Measurements from ENCODE around the gene ATG5.

ATG5 gene

DNA sequence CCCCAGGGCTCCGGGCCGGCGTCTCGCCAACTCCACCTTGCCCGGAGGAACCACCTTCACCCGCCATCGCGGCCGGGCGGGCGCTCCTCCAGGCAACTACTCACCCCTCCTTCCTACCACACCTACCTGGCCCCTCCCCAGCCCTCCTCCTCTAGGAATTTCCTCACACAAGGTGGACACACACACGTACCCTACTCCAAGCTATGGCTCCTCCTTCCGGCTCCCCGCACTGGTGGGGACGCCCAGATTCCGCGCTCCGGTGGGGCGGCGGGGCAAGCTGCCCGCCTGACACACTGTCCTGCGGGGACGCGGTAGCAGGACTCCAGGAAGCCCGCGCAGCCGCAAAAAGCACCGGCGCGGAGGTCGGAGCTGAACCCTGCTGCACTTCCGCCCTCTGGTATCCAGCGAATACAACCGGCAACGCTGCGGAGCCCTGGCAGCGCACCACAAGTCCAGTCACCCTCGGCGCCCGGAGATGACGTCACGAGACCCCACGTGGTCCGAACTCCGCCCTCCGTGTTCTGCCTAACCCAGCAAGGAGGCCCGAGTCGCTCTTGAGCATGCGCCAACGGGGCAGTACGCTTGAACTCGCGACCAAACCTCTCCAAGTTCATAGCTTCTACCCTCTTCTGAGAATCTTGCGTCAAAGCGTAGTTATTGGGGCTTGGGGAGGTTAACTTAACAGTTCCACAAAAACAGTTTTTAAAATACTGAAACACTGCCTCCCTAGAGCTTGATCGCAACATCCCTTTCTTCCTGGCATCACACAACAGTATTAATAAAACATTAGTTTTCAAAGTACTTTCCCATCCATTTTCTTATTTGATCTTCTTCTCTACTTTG lies at the start of gene ATG5:
TSS of gene ATG5 (minus strand) at position 425 of the 843 bp plus-strand sequence. CDS start 9,552 bp downstream, outside the sequence.
- peak; percentile 99 for DNase-seq (ENCODE audit: low read depth, low spot score)

DNA sequence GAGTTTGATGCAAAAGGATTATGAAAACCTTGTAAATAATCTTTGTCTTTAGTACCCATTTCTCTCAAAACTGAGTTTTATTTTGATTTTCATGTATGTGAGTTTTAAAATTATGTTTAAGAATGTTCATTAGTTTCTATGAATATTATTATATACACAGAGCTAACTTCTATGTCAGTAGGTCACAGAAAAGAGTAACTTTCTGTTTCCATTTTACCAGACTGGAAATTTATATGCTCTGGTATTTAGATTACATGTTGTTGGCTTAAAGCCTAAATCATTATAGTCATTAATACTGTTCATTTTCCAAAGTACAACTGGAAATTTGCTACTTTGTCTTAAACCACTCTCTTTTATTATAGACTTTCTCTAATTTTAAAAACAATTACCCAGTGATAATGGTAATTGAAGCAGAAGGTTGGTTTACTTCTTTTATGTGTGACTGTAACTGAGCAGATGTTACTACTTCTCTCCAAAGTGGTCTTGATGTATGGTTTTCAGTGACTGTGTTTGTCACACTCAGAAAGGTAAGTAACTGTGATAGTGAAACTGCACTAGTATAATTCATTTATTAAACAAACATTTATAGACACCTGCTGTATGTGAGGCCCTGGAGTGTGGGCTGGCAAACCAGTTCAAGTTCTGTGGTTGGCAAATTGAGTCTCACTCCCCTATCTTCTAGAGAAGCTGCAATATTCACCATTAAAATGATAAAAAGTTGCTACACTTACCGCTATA lies 48.1 kb upstream of the ATG5 start:
- no peak for DNase-seq (ENCODE audit: low read depth, low spot score)

DNA sequence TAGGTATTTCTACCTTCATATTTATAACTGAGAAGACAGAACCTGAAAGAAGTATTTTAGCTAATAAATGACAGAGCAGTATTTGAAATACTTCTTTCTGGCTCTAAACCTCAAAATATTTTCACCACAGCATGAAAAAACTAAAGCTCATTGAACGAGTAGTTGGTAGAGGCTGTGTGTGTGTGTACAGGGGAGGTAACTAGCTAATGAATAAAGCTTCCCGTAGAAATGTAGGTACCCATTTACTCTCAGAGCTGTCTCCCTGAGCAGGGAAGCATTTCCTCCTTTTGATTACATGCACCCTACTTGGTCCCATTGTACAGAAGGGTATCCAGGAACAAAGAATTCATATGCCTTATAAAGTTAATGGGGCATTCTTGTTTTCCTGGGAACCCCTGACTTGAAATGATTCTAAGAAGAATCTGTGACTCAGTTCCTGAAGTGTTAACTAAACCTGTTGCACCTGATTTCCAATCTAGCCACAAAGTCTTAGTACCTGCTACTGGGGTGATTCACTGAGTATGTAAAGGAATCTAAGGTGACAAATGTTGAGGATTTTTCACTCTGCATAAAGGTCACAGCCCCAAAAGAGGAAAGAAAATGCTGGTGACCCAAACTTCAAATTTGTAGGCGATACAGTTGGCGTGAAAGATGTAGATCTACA lies 47.4 kb upstream of the ATG5 start:
- no peak for DNase-seq (ENCODE audit: low read depth, low spot score)

DNA sequence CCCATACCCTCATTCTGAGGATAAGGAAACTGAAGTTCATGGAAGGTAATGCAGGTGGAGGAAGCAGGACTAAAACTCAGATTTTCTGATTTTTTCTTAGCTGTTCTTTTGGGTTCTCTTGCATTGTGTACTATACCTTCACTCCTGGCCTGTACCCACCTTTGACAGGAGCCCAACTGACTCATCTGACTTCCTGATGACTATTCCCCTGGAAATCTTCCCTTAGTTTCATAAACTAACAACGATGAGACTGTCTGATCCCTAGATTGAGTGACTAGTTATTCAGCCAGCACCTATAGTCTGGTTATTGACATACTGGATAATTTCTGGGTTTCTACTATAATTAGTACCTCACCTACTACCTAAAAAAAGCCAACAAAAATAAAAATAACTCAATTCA lies 45.1 kb upstream of the ATG5 start:
- no peak for DNase-seq (ENCODE audit: low read depth, low spot score)

DNA sequence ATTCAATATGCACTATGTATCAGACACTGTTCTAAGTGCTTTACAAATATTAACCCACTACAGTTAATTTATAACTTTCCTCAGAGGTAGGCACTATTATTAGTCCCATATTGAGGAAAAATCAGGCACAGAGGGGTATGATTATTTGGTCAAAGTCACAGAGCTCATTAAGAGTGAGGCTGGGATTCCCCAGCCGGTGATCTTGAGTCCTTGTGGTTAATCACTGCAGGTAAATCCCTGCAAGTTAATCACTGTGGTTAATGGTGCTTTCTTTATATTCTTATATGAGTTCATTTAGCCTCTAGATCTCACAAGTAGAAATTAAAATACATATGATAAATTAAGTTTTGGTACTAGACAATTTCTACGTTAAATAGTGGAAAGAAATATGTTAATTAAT lies 44.2 kb upstream of the ATG5 start:
- DNase-seq (ENCODE audit: low read depth, low spot score): no peak

DNA sequence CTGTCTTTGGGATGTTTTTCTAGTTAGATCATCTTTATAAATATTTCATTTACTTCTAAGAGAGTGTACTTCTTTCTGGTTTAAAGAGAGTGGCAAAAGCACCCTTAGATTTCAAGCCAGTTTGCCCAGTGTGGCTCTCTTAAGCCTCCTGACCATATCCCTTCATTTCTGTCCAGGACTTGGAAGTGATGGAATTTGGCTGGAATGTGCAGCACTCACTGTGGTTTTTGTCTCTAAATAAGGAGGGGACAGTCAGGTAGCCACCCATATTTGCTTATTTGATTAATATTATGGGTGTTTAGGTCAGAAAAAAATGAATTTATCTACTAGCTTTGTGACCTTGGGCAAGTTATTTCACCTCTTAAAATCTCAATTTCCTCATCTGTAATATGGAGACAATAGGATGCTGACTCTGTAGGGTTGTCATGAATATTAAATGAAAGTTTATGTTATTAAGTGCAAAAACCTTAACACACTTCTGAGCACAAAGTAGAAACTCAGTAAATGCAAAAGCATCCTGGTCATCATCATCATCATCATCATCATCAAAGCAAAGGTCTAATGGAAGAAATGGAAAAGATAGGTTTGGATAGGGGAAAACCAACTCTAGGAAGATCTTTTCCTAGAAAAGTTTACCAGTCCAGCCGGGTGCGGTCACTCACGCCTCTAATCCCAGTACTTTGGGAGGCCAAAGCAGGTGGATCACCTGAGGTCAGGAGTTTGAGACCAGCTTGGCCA lies 38.0 kb upstream of the ATG5 start:
- no peak for DNase-seq (ENCODE audit: low read depth, low spot score)

DNA sequence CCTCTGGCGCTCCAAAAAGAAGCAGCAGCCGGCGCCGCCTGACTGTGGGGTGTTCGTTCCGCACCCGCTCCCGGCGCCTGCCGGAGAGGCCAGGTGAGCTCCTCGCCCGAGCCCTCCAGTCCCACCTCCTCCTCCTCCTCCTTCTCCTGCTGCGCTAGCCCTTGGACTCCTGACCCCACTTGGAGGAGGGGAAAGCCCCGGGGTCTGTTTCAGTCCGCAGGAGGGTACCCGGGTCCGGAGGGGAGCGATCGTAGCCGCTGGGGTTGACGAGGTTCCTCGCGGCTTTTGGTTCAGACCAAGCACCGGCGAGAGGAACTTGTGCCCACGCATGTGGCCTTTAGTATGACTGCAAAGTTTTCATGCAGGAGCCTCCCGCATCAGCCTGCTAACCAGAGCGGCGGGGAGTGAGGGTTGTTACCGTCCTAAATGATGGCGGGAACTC lies 35.5 kb upstream of the ATG5 start:
- DNase-seq (ENCODE audit: low read depth, low spot score): no peak

DNA sequence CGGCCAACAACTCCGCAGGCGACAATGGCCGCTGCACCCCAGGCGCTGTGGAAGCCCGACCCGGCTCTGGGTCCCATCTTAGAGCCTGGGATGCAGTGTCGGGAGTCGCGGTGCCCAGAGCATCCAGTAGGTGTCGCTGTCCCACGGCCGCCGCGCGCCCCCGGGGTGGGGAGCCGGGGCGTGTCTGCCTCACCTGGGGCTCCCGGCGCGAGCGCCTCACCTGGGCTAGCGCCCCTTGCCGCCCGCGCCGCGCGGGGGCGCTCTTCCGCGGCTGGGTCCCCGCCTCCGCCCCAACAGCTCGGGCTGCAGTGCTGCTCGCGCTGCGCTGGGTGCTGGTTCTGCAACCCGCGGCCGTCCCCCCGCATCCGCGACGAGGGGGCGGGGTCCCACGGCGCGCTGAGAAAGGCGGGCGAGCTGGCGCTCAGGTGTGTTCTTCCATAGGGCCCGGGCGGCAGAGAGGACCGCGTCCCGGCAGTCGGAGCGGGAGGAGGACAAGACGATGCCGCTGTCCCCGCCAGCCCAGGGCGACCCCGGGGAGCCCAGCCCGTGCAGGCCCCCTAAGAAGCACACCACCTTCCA lies 34.9 kb upstream of the ATG5 start, which contains the start of gene CRYBG1:
TSS of gene CRYBG1 (plus strand) at position 308 of the 579 bp plus-strand sequence. CDS start at position 500, 192 bp downstream.
- peak; percentile 6 for DNase-seq (ENCODE audit: low read depth, low spot score)

DNA sequence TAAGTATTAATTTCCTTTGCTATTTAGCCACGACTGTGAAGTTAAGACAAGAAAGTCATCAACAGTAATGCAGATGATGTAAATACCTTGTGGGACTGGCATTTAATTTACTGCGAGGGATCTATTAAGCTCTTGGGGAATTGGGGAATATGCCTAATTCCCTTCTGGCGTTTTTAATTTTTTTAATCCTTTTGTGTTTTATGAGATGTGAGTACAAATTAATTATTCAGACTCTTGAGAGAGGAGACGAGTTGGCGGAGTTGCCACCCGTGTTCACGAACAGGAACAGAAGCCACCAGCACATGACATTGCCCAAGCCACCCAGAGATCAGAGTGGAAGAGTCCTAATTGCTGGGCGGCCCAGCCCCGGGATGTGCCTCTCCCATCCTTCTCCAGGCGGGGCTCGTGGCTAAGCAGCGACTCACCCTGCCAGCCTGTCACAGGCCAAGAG lies 34.4 kb upstream of the ATG5 start:
- DNase-seq (ENCODE audit: low read depth, low spot score): no peak

DNA sequence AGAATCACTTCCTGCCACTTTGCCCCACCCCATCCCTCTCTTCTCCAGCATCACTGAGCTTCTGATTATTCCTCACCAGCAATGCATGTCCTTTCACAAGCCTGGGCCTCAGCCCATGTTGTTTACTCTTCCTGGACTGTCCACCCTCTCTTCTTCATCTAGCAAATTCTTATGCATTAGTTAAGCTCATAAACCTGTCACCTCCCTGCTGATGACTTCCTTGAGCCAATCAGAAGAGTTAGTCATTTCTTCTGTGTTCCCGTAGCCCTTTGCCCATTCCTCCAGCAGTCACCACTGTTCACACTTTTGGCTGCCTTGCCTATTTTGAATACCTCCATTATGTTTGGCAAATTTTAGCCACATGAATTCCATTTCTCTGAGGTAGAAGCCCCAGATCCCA lies 30.8 kb upstream of the ATG5 start:
- DNase-seq (ENCODE audit: low read depth, low spot score): no peak

DNA sequence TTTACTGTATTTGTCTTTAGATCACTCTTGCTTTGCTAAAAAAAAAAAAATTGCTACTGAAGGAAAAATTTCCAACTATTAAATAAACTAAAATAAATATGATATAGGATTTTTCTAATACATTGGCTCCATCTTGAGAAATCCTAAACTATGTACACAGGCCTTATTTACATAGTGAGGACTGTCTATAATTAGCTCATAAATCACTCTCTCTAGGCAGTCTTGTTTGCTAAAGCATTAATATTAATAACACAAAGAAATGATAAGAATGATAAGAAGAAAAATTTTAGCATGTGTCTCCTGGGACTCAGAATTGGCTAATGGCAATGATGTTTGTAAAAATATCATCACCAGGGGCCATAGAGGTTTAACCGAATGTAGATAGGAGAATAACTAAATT lies 21.7 kb upstream of the ATG5 start:
- DNase-seq (ENCODE audit: low read depth, low spot score): no peak

DNA sequence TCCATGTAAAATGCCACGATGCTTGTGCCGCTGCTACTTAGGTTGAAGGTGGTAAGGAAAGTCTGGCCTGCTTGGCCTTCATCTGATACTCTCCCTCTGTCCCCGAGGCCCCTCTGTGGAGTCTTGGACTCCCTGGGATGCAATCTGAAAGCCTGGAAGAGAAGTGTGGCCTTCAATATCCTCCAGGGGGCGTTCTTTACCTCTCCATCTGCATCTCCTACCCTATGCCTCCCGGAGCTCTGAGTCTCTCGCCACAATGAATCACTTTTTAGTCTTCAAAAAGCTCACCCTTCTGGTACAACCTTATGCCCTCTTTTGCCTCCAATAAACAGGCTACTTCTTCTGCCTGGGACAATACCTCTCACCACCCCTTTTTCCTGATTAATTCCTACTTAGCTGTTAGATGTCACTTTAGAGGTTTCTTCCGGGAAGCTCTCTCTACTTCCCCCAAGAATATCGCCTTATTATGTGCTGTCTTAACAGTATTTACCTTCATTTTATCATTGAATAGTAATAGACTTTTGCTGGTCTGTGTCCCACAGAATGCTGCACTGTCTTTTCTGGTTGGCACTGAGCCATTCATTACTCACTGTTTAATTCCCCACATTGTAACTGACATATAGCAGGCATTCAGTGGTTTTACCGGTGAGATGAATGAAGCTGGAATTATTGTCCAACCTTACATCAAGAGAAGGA lies 13.9 kb upstream of the ATG5 start:
- no peak for DNase-seq (ENCODE audit: low read depth, low spot score)

DNA sequence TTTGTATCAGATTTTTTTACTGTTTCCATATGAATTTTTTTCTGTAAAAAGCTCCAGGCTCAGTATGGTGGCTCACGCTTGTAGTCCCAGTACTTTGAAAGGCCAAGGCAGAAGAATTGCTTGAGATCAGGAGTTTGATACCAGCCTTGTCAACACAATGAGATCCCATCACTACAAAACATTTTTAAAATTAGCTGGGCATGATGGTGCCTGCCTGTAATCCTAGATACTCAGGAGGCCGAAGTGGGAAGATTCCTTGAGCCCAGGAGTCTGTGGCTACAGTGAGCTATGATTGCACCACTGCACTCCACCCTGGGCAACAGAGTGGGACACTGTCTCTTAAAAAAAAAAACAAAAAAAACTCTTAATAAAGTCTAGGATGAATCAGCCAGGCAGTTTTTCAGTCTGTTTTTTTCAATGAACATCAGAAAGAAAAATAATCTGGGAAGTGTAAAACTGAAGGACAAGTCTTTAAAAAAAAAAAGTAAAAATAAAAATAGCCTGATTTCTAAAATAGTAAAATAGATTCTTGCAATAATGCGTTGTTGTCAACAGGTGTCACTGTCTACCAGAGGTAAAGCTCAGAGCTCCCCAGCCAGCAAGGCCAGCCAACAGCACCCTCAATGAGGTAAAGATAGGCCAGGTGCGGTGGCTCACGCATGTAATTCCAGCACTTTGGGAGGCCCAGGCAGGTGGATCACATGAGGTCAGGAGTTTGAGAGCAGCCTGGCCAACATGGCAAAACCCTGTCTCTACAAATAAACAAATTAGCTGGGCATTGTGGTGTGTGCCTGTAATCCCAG lies 9.3 kb upstream of the ATG5 start:
- no peak for DNase-seq (ENCODE audit: low read depth, low spot score)

DNA sequence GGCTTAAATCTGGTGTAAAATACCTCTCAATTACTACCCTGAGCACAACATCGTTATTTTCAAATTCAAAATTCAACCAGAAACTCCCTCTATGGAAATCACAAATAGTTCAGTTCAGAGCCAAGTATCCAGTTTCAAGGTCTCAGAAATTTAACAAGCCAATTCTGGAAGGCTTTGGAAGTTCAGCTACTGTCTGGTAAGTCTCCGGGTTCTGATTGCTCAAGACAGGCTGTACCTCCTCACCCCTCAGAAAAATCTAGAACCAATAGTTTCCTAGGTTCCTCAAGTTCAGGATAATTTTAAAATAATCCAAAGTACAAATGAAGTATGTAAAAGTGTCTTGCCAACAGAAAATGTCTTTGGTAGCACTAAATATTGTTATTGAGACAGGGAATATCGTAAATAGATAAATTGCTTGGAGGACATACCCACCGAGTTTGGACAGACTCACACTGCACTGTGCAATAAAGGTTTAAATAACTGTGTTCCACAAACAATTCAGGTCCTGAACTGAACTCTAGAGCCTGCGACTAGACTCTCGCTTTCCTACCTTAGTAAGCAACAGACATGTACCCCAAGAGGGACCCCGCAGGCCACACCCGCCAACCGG lies 729 bp downstream of the ATG5 start:
- no peak for DNase-seq (ENCODE audit: low read depth, low spot score)

DNA sequence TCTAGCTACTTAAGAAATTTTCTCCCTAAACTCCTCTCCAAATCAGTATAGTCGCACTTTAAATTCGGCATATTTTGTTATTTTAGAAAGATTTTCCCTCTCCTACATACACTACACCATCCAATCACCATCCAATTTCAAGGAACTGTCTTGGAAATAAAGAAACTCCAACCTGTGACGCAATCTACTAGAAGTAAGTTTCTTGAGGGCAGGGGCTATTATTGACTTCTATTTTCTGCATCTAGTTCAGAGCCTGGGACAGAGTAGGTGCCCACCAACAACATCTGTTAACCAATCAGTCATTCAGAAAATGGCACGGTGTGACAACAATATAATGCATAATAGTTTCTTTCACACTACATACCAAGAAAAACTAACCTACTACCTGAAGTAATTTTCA lies 3.6 kb downstream of the ATG5 start:
- no peak for DNase-seq (ENCODE audit: low read depth, low spot score)

DNA sequence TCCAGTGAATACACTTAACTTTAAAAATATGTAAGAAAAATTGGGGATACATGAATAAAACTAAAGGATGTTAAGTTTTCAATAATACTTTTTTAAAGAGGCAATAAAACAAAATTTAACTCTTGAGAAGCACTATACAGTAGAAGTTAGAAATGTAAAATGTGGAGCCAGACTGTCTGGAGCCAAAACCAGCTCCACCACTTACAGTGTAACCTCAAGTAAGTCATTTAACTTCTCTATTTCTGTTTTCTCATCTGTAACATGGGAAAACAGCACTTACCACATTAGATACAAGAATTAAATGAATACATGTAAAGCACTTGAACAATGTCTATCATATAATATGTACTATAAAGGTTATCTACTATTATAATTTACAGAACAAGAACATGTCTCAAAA lies 6.7 kb downstream of the ATG5 start:
- DNase-seq (ENCODE audit: low read depth, low spot score): no peak

DNA sequence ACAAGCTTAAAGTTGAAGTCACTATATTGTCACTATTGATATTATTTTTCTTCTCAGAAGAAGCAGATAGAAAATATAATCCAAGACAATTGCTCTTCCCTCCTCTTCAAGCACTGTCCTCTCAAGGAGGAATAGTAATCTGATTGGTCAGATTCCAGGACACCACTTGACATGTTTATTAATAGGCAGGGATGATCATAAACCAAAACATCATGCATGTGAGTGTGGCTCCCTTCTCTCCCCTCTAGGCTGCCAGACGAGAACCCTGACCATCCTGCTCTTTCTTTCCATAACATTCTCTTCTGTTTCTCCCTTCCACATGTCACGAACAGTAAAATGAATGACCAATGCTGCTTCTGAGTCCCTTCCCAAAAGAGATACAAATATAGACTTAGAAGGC lies 7.5 kb downstream of the ATG5 start:
- no peak for DNase-seq (ENCODE audit: low read depth, low spot score)

DNA sequence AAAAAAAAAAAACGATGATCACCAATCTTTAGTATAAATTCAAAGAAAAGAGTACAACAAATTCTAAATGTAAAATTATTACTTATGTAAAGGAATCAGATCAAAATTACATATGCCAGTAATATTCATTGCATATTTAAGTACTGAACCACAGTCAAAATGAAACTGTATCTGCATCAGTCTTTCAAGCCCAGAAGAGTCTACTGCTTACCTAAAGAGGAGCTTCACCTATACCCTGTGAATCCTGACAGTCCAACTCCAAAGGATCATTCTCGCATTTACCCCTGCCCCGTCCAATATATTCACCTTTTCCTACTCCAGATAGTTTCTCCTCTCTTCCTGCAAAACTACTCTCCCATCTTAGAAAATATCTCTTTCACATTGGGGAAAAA lies 9.2 kb downstream of the ATG5 start:
- DNase-seq (ENCODE audit: low read depth, low spot score): no peak

DNA sequence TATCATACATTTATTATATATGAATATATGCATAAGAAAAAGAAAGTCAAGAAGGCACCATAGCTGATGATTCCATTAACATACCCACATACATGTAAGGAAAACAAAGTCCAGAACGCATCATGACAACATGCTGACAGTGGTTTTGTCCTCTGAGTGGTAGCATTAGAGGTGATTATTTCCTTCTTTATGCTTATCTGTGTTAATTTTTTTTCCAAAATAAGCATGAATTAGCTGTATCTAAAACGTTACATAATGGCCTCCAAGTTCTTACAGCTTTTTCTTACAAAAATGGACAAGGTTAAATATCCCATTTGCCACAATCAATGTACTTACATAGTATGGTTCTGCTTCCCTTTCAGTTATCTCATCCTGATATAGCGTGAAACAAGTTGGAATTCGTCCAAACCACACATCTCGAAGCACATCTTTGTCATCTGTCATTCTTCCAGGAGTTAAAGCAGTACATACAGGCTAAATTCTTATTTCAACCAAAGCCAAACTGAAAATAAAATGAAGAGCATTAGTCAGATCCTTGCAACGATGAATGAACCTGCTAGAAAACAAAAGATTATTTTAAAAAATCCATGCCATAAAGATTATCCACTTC lies 9.7 kb downstream of the ATG5 start:
- no peak for DNase-seq (ENCODE audit: low read depth, low spot score)
